ENCODE measurements around the gene NRCAM. TPM values are rescaled to one million over a fixed set of nuclear protein-coding genes. Genes with fewer than 3 reads are reported as not detected.
A peak's percentile ranks its signal among the peaks of the same experiment; 100 is the strongest.

Gene NRCAM
- total RNA-seq, 2 experiments from 2014 or later = 0.60 to 1.0 TPM

DNA sequence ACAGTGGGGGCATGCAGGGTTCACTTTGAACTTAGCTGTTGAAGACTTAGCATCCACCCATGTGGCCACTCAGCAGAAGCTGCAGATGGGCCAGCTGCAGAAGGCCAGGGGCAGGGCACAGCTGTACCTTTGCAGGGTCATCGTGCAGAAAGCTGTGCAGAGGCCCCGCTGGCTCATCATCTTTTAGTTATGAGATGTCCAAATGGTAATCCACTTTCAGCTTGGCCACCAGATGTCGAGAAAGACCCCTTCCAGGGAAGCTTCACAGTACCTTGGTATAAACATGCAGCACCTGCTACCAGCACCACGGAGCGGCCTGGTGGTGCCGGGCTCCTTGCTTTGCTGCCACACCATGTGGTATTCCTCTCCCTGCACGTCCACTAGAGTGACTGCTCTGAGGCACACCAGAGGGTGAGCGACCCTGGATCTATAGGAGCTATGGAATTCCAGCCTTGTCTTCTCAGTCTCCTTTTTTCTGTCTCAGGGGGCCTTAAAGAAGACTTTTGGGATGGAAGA, 251.9 kb downstream of the NRCAM start:
- Mint-ChIP-seq H3K27me3 (no peaks in the 10 kb centered on the region), H3K4me3 (no peak overlapping the region), H3K4me1 (no peaks in the 10 kb centered on the region), H3K27ac (no peak overlapping the region), H3K9me3 (ENCODE audit: low read depth) (no peaks in the 10 kb centered on the region), H3K36me3 (ENCODE audit: low read depth) (no peaks in the 10 kb centered on the region)
- CTCF ChIA-PET = interaction anchor here (1.1 to 1.3 kb wide), 2 partner anchors 26 to 109 kb away, joined by 3 read pairs; no protein-coding TSS in a partner anchor
- DNase-seq (no peak), ATAC-seq (no peak)
- POLR2A ChIA-PET = no interaction called here
- intact Hi-C loops (cut with DNase I, micrococcal nuclease) = no loop called here

DNA sequence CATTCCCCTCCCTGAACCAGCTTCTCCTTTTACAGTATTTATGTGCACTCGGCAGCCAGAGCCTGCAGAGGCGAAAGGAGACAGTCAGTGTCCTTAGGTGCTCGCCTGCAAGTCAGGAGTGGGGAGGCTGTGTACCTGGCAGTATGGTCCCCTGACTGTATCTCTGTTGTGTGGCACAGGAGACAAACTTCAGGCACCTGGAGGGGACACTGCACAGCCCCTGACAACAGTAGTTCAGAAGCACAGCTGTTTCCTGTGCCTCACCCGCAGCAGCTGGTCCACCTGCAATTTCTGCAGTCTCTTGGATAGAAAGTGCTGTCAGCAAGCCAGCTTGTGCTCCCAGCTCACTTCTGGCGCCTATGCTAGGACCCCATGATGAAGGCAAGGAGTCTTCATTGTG, 252.7 kb downstream of the NRCAM start:
- Mint-ChIP-seq H3K4me1 (no peaks in the 10 kb centered on the region), H3K9me3 (ENCODE audit: low read depth) (no peaks in the 10 kb centered on the region), H3K36me3 (ENCODE audit: low read depth) (no peaks in the 10 kb centered on the region), H3K27me3 (no peaks in the 10 kb centered on the region), H3K4me3 (no peak overlapping the region), H3K27ac (no peak overlapping the region)
- ATAC-seq (no peak), DNase-seq (no peak)
- intact Hi-C loops (cut with DNase I, micrococcal nuclease) = no loop called here
- POLR2A ChIA-PET = no interaction called here
- CTCF ChIA-PET = interaction anchor here (0.6 to 1.3 kb wide), 3 partner anchors 26 to 240 kb away, joined by 3 read pairs; no protein-coding TSS in a partner anchor

DNA sequence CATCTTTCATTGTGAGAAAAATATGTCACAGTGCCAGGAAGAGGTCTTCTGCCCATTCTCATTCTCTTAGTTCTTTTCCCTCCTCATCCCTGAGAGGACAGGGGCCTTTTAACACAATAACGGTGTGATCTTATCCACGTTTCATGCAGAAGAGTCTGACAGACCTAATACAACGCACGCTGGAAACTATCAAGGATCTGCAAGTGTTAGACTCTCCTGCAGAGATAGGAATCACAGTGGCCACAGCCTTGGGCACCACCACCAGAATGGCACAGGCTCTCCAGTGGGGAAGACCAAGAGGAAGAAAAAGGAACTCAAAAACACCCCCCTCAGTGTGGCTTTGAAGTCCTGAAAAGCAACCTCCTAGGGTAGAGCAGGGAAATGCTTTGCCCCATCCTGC, 253.5 kb downstream of the NRCAM start:
- CTCF ChIA-PET = interaction anchor here (0.6 to 1.3 kb wide), 3 partner anchors 25 to 125 kb away, joined by 3 to 4 read pairs (median 3); no protein-coding TSS in a partner anchor
- no peak for DNase-seq
- H3K4me1 Mint-ChIP-seq = no peaks in the 10 kb centered on the region
- intact Hi-C loops (cut with DNase I, micrococcal nuclease) = no loop called here
- no peaks in the 10 kb centered on the region for H3K27me3 Mint-ChIP-seq
- no peak overlapping the region for H3K27ac Mint-ChIP-seq
- no peaks in the 10 kb centered on the region for H3K36me3 Mint-ChIP-seq (ENCODE audit: low read depth)
- ATAC-seq = no peak
- no peaks in the 10 kb centered on the region for H3K9me3 Mint-ChIP-seq (ENCODE audit: low read depth)
- POLR2A ChIA-PET = no interaction called here
- no peak overlapping the region for H3K4me3 Mint-ChIP-seq

DNA sequence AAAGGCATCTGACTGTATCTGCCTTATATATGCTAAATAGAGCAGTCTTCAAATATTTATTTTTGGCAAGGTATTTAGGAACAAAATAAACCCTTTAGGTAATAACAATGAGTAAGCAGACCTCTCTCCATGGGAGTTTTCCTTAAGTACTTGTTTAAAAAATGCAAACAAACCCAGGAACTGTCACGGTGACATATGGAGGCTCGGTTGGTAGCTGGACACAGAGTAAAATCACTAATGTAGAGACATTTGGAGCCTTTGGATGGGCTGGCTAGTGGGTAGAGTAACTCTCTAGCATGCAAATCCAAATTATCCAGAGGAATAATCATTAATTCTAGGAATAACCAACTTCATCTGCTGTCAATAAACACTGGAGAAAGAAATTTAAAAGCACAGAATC, 254.5 kb downstream of the NRCAM start:
- no peak for DNase-seq
- Mint-ChIP-seq H3K36me3 (ENCODE audit: low read depth) (no peaks in the 10 kb centered on the region), H3K4me3 (no peak overlapping the region), H3K27me3 (no peaks in the 10 kb centered on the region), H3K4me1 (no peaks in the 10 kb centered on the region), H3K27ac (no peak overlapping the region), H3K9me3 (ENCODE audit: low read depth) (no peaks in the 10 kb centered on the region)
- CTCF ChIA-PET = no interaction called here
- intact Hi-C loops (cut with DNase I, micrococcal nuclease) = no loop called here
- POLR2A ChIA-PET = no interaction called here
- ATAC-seq = no peak

DNA sequence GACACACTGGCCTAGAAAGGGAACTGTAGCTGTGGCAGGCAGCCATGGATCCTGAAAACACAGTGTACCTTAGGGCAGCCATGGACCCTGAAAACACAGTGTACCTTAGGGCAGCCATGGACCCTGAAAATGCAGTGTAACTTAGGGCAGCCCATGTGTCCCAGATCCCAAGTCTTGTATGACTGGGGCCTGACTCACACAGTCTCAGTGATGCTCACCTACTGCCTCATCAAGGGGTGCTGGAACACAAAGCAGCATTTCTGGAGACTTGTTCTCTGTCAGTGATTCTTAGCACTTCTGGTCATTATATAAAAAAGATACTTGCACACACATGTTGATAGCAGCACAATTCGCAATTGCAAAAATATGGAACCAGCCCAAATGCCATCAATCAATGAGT, 255.9 kb downstream of the NRCAM start:
- intact Hi-C loops (cut with DNase I, micrococcal nuclease) = no loop called here
- DNase-seq (no peak), ATAC-seq (no peak)
- Mint-ChIP-seq H3K27ac (no peak overlapping the region), H3K27me3 (no peaks in the 10 kb centered on the region), H3K9me3 (ENCODE audit: low read depth) (no peaks in the 10 kb centered on the region), H3K4me1 (no peaks in the 10 kb centered on the region), H3K4me3 (no peak overlapping the region), H3K36me3 (ENCODE audit: low read depth) (no peaks in the 10 kb centered on the region)
- POLR2A ChIA-PET = no interaction called here
- CTCF ChIA-PET = no interaction called here

DNA sequence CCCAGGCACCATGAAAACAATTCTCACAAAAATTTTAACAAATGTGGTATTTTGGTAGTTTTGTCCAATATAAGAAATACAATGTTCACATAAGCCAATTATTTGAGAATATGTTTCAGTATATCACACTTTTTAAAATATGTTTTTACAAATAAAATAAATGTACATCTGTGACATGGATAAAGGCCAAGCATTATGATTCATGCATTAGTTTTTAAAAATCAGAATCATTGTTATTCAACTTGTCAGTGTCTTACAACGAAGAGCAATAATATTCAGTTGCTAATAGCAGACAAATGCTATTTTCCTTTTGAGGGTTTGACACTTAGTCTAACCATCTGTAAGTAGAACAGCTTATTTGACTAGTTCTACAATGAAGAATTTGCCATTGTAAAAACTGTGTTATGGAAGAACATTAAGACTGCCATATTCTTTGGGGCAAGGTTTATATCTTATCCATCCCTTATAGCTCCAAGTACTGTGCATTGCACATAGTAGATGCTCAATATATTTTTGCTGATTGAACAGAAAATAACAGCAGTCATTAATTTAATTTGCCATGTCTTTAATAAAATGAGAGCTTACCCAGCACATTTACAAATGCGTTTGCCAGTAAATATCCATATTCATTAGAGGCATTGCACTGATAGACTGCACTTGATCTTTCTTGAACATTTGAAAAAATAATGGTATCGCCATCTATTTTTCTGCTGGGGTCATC, 258.7 kb downstream of the NRCAM start:
- Mint-ChIP-seq H3K4me3 (no peak overlapping the region), H3K4me1 (no peaks in the 10 kb centered on the region), H3K27me3 (no peaks in the 10 kb centered on the region), H3K27ac (no peak overlapping the region), H3K9me3 (ENCODE audit: low read depth) (no peaks in the 10 kb centered on the region), H3K36me3 (ENCODE audit: low read depth) (no peaks in the 10 kb centered on the region)
- intact Hi-C loops (cut with DNase I, micrococcal nuclease) = no loop called here
- DNase-seq (no peak), ATAC-seq (no peak)
- CTCF ChIA-PET = interaction anchor here (0.6 kb wide), 1 partner anchor 303 kb away, joined by 3 read pairs; no protein-coding TSS in a partner anchor
- POLR2A ChIA-PET = no interaction called here

DNA sequence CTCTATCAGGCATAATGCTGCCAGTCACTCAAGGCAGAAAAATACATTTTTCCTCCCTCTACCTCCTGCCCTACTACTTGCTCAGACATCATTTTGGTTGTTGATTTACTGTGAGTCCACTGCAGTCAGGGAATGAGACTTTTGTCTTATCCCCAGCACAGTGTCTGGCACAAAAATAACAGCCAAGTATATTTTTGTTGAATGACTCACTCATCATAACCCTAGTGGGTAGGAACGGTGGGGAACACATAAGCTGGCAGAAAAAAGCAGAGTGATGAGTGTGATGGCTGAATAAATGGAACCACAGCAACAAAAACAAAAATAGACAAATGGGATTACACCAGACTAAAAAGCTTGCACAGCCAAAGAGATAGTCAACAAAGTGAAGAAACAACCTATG, 260.2 kb downstream of the NRCAM start:
- ChIA-PET CTCF (no interaction called here), POLR2A (no interaction called here)
- DNase-seq (no peak), ATAC-seq (no peak)
- Mint-ChIP-seq H3K27ac (no peak overlapping the region), H3K4me3 (no peak overlapping the region), H3K4me1 (peaks cover 1% of the 10 kb centered on the region), H3K36me3 (ENCODE audit: low read depth) (no peaks in the 10 kb centered on the region), H3K9me3 (ENCODE audit: low read depth) (no peaks in the 10 kb centered on the region), H3K27me3 (no peaks in the 10 kb centered on the region)
- intact Hi-C loops (cut with DNase I, micrococcal nuclease) = no loop called here

DNA sequence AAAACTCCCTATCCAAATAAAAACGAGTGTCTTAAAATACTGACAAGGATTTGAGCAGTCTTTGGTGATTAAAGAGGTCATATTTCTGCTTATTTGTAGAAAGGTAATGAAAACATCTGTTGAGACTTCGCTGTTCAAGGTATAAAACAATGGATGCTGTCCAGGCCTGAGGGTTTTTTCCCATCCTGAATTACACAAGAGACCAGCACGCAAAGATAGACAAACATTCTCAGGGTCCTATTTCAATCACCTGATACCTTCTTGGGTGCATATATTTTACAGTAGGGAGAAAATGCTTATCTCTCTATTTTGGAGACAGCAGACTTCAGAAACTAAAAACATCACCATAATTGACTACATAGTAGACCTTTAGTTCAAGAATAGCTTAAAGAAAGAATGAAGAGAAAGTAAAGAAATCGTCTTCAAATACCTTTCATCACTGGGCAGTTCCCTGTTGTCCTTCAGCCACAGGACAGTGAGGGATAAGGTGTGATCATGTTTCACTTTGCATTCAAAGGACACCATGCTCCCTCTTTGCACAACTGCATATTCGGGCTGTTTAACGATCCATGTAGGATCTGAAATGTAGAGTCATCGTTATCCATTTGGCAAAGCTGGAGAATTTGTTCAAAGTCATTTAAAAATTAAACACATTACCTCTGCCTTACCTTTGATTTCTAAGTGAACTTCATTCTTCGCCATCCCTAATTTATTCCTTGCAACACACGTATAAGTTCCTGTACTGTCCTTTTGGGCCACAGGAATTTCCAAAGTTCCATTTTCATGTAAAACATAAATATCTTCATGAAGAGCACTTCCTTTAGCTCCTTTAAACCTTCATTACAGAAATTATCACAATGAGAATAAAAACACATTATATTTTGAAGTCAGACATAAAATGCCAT, 262.4 kb downstream of the NRCAM start:
- ChIA-PET CTCF (no interaction called here), POLR2A (no interaction called here)
- ATAC-seq = no peak
- H3K4me3 Mint-ChIP-seq = no peak overlapping the region
- H3K4me1 Mint-ChIP-seq = peaks cover 6% of the 10 kb centered on the region
- no peaks in the 10 kb centered on the region for H3K27me3 Mint-ChIP-seq
- H3K27ac Mint-ChIP-seq = no peak overlapping the region
- intact Hi-C loops (cut with DNase I, micrococcal nuclease) = no loop called here
- no peaks in the 10 kb centered on the region for H3K9me3 Mint-ChIP-seq (ENCODE audit: low read depth)
- DNase-seq = no peak
- H3K36me3 Mint-ChIP-seq (ENCODE audit: low read depth) = no peaks in the 10 kb centered on the region

DNA sequence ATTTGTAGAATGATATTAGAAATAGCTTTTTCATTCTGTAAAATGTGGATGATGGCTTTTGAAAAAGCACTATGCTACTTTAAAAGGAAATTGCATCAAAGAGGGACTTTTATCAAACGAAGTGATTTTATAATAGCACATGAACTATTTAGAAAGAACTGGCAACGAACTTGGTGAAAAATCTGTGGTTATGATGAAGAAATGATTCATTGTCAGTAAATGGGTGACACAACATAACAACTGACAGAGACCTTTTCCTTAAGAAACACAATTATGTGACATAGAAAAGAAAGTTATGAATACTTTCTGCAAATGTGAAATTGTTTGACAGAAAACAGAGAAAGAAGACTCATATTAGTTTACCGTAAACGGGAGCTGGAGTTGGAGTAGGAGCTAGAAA, 265.3 kb downstream of the NRCAM start:
- ChIA-PET POLR2A (interaction anchor here (0.7 kb wide), 1 partner anchor 14 kb away, joined by 3 read pairs; no protein-coding TSS in a partner anchor), CTCF (interaction anchor here (1.4 kb wide), 1 partner anchor 11 kb away, joined by 5 read pairs; no protein-coding TSS in a partner anchor)
- H3K4me1 Mint-ChIP-seq = peaks cover 6% of the 10 kb centered on the region
- intact Hi-C loops (cut with DNase I, micrococcal nuclease) = no loop called here
- DNase-seq (no peak), ATAC-seq (peak; percentile 12)
- no peak overlapping the region for H3K4me3 Mint-ChIP-seq
- H3K27ac Mint-ChIP-seq = no peak overlapping the region
- no peaks in the 10 kb centered on the region for H3K36me3 Mint-ChIP-seq (ENCODE audit: low read depth)
- H3K27me3 Mint-ChIP-seq = no peaks in the 10 kb centered on the region
- no peaks in the 10 kb centered on the region for H3K9me3 Mint-ChIP-seq (ENCODE audit: low read depth)

DNA sequence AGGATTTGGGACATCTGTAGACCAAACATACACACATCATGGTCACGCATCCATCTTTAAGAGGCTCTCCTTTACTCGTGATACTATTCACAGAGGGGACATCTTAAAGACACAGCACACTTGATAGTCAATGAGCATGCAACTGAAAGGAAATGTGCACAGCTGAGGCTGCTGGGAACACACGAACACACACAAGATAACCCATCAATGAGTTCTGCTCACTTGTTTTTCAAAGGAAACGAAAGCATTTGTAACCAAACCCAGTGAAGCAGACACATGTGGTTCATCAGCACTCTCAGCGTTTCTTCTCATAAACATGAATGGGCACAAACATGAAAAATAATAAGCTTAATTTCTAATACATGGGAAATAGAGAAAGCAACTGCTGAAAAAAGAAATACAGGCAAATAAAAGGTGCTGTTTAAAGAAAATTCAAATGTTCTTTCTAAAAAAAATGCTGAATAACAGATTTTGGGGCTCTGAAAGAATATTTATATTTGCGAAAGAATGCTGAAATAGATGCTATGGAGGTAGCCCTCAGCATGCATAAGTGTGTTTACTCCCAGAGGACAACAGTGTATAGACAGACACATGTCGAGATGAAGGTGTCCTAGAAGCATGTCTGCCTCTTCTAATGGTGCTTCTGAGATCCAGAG, 266.4 kb downstream of the NRCAM start:
- no peaks in the 10 kb centered on the region for H3K36me3 Mint-ChIP-seq (ENCODE audit: low read depth)
- intact Hi-C loops (cut with DNase I, micrococcal nuclease) = no loop called here
- ChIA-PET POLR2A (no interaction called here), CTCF (interaction anchor here (1.4 kb wide), 2 partner anchors 10 to 33 kb away, joined by 4 to 5 read pairs; no protein-coding TSS in a partner anchor)
- peak; percentile 13 for DNase-seq
- no peaks in the 10 kb centered on the region for H3K9me3 Mint-ChIP-seq (ENCODE audit: low read depth)
- no peak overlapping the region for H3K4me3 Mint-ChIP-seq
- no peaks in the 10 kb centered on the region for H3K27me3 Mint-ChIP-seq
- peak; percentile 47 for ATAC-seq
- no peak overlapping the region for H3K27ac Mint-ChIP-seq
- H3K4me1 Mint-ChIP-seq = peaks cover 6% of the 10 kb centered on the region

DNA sequence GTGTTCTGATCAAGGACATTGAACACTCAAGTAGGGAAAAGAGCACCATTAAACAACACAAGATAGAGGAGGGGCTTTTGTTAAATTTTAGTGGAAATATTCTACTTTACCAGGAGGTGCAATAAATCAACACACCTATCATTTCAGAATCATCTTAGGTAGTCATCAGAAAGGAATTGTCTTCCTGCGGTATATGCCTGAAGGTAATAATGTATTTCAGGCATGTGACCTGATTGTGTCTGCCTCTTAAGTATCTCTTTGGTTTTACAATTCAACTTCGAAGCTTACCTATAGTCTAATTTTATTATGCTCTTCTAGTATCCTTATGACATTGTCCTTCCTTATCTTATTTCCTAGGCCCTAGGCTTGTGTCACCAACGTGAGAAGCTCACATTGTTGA, 267.5 kb downstream of the NRCAM start:
- CTCF ChIA-PET = interaction anchor here (1.4 kb wide), 2 partner anchors 10 to 32 kb away, joined by 4 to 5 read pairs; no protein-coding TSS in a partner anchor
- H3K27me3 Mint-ChIP-seq = no peaks in the 10 kb centered on the region
- POLR2A ChIA-PET = no interaction called here
- H3K4me3 Mint-ChIP-seq = no peak overlapping the region
- intact Hi-C loops (cut with DNase I, micrococcal nuclease) = no loop called here
- DNase-seq (no peak), ATAC-seq (no peak)
- H3K4me1 Mint-ChIP-seq = peaks cover 6% of the 10 kb centered on the region
- H3K9me3 Mint-ChIP-seq (ENCODE audit: low read depth) = no peaks in the 10 kb centered on the region
- no peak overlapping the region for H3K27ac Mint-ChIP-seq
- no peaks in the 10 kb centered on the region for H3K36me3 Mint-ChIP-seq (ENCODE audit: low read depth)

Data from activated CD4-positive, alpha-beta T cell treated with anti-CD3 and anti-CD28 coated beads for 36 hours (primary cell).